ENCODE data around the gene RABEP1. TPM values are rescaled to one million over a fixed set of nuclear protein-coding genes. Genes with fewer than 3 reads are reported as not detected.
A peak's percentile ranks its signal among the peaks of the same experiment; 100 is the strongest.

RABEP1 gene
- polyA plus RNA-seq, 1 of the 3 experiments (the other 2 are of a cell fraction): 9.7 TPM

- TF ChIP-seq IRF3 (IDR thresholded peaks at IDR 0.05; ENCODE audit: low read depth, low read length) (no peak), EP300 (IDR thresholded peaks at IDR 0.05; ENCODE audit: borderline replicate concordance in 1 of 2, low read depth in 1 of 2, low read length in 1 of 2) (no peak), RCOR1 (IDR thresholded peaks at IDR 0.05; ENCODE audit: low read length) (no peak), YY1 (IDR thresholded peaks at IDR 0.05; ENCODE audit: low read depth) (no peak), RXRA (IDR thresholded peaks at IDR 0.05; ENCODE audit: borderline replicate concordance, low read depth) (no peak), GATA2 (CRISPR knock-in tag; IDR thresholded peaks at IDR 0.05) (no peak)
Measured at GRCh38 chr17:5416901-5417300, 134.8 kb downstream of the RABEP1 start (continued).

GRCh38 chr17:5418858-5419355, 136.8 kb downstream of the RABEP1 start:
- H3K9ac ChIP-seq: peak overlapping the region; percentile 86
- peak overlapping the region; percentile 87 to 100 for H3K4me3 ChIP-seq (ENCODE audit: low read depth in 2 of 2, low read length in 1 of 2)
- peak overlapping the region; percentile 93 for H3K4me2 ChIP-seq
- no peaks in the 10 kb centered on the region for H4K20me1 ChIP-seq (ENCODE audit: insufficient read depth)
- CTCF ChIA-PET: interaction anchor here (0.8 to 2.5 kb wide), 2 partner anchors 18 to 20 kb away, joined by 4 to 12 read pairs; partner anchors contain the start of gene C1QBP
- H3K27ac ChIP-seq (ENCODE audit: low read depth in 2 of 2, low read length in 1 of 2): peak overlapping the region; percentile 68 to 76; a peak in 3 of 4 replicates
- peaks cover 6 to 22% of the 10 kb centered on the region in 2 experiments for H3K4me1 ChIP-seq (ENCODE audit: control insufficient read depth in 1 of 2, insufficient read depth in 2 of 2, low read depth in 1 of 2, low read length in 1 of 2)
- H3K27me3 ChIP-seq (ENCODE audit: insufficient read depth): no peaks in the 10 kb centered on the region
- TF ChIP-seq TAF1 (IDR thresholded peaks at IDR 0.05; ENCODE audit: borderline replicate concordance, low read depth, low read length) (no peak), EP300 (IDR thresholded peaks at IDR 0.05; ENCODE audit: borderline replicate concordance in 1 of 2, low read depth in 1 of 2, low read length in 1 of 2) (no peak), SIN3A (IDR thresholded peaks at IDR 0.05; ENCODE audit: borderline replicate concordance, low read depth, low read length) (no peak), RCOR1 (IDR thresholded peaks at IDR 0.05; ENCODE audit: low read length) (no peak), RXRA (IDR thresholded peaks at IDR 0.05; ENCODE audit: borderline replicate concordance, low read depth) (no peak), USF1 (IDR thresholded peaks at IDR 0.05; ENCODE audit: borderline replicate concordance, low read depth) (no peak), EZH2phosphoT487 (IDR thresholded peaks at IDR 0.05; ENCODE audit: borderline replicate concordance, low read depth) (no peak), GATA2 (CRISPR knock-in tag; IDR thresholded peaks at IDR 0.05) (no peak), TCF12 (IDR thresholded peaks at IDR 0.05) (no peak), TEAD4 (IDR thresholded peaks at IDR 0.05; ENCODE audit: borderline replicate concordance, insufficient read depth) (no peak), CHD2 (IDR thresholded peaks at IDR 0.05; ENCODE audit: low read length, partially characterized antibody) (no peak), USF2 (IDR thresholded peaks at IDR 0.05; ENCODE audit: borderline replicate concordance, low read depth, low read length) (no peak), NRF1 (IDR thresholded peaks at IDR 0.05; ENCODE audit: low read depth, low read length) (no peak), FOXJ3 (CRISPR knock-in tag; IDR thresholded peaks at IDR 0.05) (no peak), POLR2AphosphoS5 (IDR thresholded peaks at IDR 0.05; ENCODE audit: low read depth, low read length) (no peak), YY1 (IDR thresholded peaks at IDR 0.05; ENCODE audit: low read depth) (no peak), JUND (IDR thresholded peaks at IDR 0.05) (no peak), FOSL2 (IDR thresholded peaks at IDR 0.05; ENCODE audit: borderline replicate concordance, low read depth) (no peak), ELF1 (IDR thresholded peaks at IDR 0.05) (no peak)
- H3K36me3 ChIP-seq (replicated peaks in 1 of 2; ENCODE audit: control insufficient read depth in 1 of 2, insufficient read depth in 2 of 2, low read length in 1 of 2): peaks cover 32 to 53% of the 10 kb centered on the region in 2 experiments
- no peaks in the 10 kb centered on the region for H3K9me3 ChIP-seq
- no peak for DNase-seq
- peaks cover 73% of the 10 kb centered on the region for H3K79me2 ChIP-seq (ENCODE audit: insufficient read depth)
- 1% methylated on average over 26 of the region's 26 CpGs for WGBS (ENCODE audit: low lambda C conversion rate)
- H3F3A ChIP-seq (replicated peaks; ENCODE audit: insufficient read depth): peaks cover 15% of the 10 kb centered on the region
- H2AFZ ChIP-seq (ENCODE audit: low read depth): peak overlapping the region; percentile 86
- no peaks in the 10 kb centered on the region for H3K9me2 ChIP-seq
- POLR2A ChIA-PET: interaction anchor here (0.7 to 1.3 kb wide), 9 partner anchors 8 to 623 kb away, joined by 3 to 9 read pairs (median 5); partner anchors contain the start of genes C1QBP, DERL2, DHX33 and MIS12
